GM12878 (cell line): ENCODE data around the gene BCO1. TPM values are rescaled to one million over a fixed set of nuclear protein-coding genes. Genes with fewer than 3 reads are reported as not detected.

Experiments used
- ATAC-seq: fragments of 200-7000 bp; cut with Tn5 transposase; 3 replicates; pipeline ENCODE4 v1.9.1; 2020; ENCODE audit warnings: mild to moderate bottlenecking, moderate library complexity
- BruUV-seq: library from RNA; stranded (reverse); fragments of 400-500 nt; replicated peaks from 2 replicates; lab custom pipeline; 2021; lab: Mats Ljungman, UMichigan
- CTCF ChIA-PET: fragments of 300-600 bp; sonication (Branson Sonifier 250); formaldehyde crosslinking; extraction: SDS; loops from one replicate; lab custom pipeline; 2021; ENCODE audit warnings: inconsistent platforms; lab: Yijun Ruan, JAX
- POLR2A ChIA-PET: fragments of 350-600 bp; formaldehyde crosslinking; extraction: SDS; loops from one replicate; lab custom pipeline; 2021; ENCODE audit warnings: inconsistent platforms; lab: Charles Lee
- RAD21 ChIA-PET: fragments of 300-600 bp; sonication (Branson Sonifier 250); formaldehyde crosslinking; loops from one replicate; lab custom pipeline; 2023; ENCODE audit warnings: antibody characterized with exemption; ENCODE audit not compliant: unreplicated experiment; lab: Charles Lee
- SMC1A ChIA-PET: fragments of 300-600 bp; sonication (Branson Sonifier 250); formaldehyde crosslinking; loops from one replicate; lab custom pipeline; 2023; ENCODE audit not compliant: unreplicated experiment, uncharacterized antibody; lab: Charles Lee
- DNase-seq: peaks from one replicate; pipeline ENCODE4 v3.0.0-alpha.2; 2011; ENCODE audit warnings: low read depth, low spot score
- FAIRE-seq: peaks from 3 replicates; lab custom pipeline; 2011; peaks lifted over from hg19 to GRCh38; lab: Jason Lieb, UNC
- H2AFZ ChIP-seq: 2 replicates; pipeline ENCODE4 v1.6.0; 2011; ENCODE audit warnings: low read depth, low read length, control low read depth; ENCODE audit not compliant: control insufficient read depth
- H3K27ac ChIP-seq: 2 replicates; pipeline ENCODE4 v1.5.1; 2011; ENCODE audit warnings: control low read depth; ENCODE audit not compliant: control insufficient read depth, insufficient read depth
- H3K27me3 ChIP-seq, 2 experiments: replicated peaks in 1 of 2; 2 replicates each; pipeline versions ENCODE4 v1.6.0 to v1.6.1; 2011; ENCODE audit warnings: low read length in 1 of 2; ENCODE audit not compliant: control insufficient read depth in 2 of 2, insufficient read depth in 2 of 2
- H3K36me3 ChIP-seq, 2 experiments: 2 replicates each; pipeline ENCODE4 v1.5.1; 2011; ENCODE audit warnings: low read length in 1 of 2; ENCODE audit not compliant: control insufficient read depth in 2 of 2, insufficient read depth in 2 of 2
- H3K4me1 ChIP-seq: 2 replicates; pipeline ENCODE4 v1.6.1; 2011; ENCODE audit warnings: mild to moderate bottlenecking, low read length, moderate library complexity, mixed read lengths; ENCODE audit not compliant: control insufficient read depth, insufficient read depth
- H3K4me2 ChIP-seq: 2 replicates; pipeline ENCODE4 v1.6.0; 2011; ENCODE audit warnings: control low read depth; ENCODE audit not compliant: control insufficient read depth, insufficient read depth
- H3K4me3 ChIP-seq: fragments of 200-600 bp; sonication (generic); 2 replicates; pipeline ENCODE4 v1.5.1; 2016
- H3K79me2 ChIP-seq: 2 replicates; pipeline ENCODE4 v1.6.0; 2011; ENCODE audit warnings: low read length; ENCODE audit not compliant: control insufficient read depth, insufficient read depth
- H3K9ac ChIP-seq: 2 replicates; pipeline ENCODE4 v1.8.0; 2011; ENCODE audit warnings: low read length, control low read depth, mixed read lengths; ENCODE audit not compliant: control insufficient read depth, insufficient read depth
- H3K9me3 ChIP-seq: replicated peaks from 3 replicates; pipeline ENCODE4 v1.5.1; 2011; ENCODE audit warnings: mild to moderate bottlenecking, low read length; ENCODE audit not compliant: control insufficient read depth, insufficient read depth
- H4K20me1 ChIP-seq: 2 replicates; pipeline ENCODE4 v1.6.0; 2011; ENCODE audit not compliant: control insufficient read depth, insufficient read depth
- CBFB ChIP-seq: IDR thresholded peaks from 2 replicates; pipeline ENCODE4 v1.6.1; 2016; ENCODE audit warnings: antibody characterized with exemption, low read depth
- FOXM1 ChIP-seq: IDR thresholded peaks from 2 replicates; pipeline ENCODE4 v1.6.1; 2012; ENCODE audit warnings: low read depth, mild to moderate bottlenecking, inconsistent platforms, low read length, moderate library complexity
- JUNB ChIP-seq: IDR thresholded peaks from 2 replicates; pipeline ENCODE4 v1.6.1; 2016; ENCODE audit warnings: antibody characterized with exemption, mild to moderate bottlenecking
- MYB ChIP-seq: fragments of 150-350 bp; IDR thresholded peaks from 2 replicates; pipeline ENCODE4 v1.6.1; 2014; ENCODE audit warnings: mild to moderate bottlenecking, low read depth, low read length, borderline replicate concordance
- PAX5 ChIP-seq: IDR thresholded peaks from 2 replicates; pipeline ENCODE4 v1.6.1; 2011; ENCODE audit warnings: low read depth, low read length, borderline replicate concordance
- POLR2A ChIP-seq: IDR thresholded peaks from 2 replicates; pipeline ENCODE4 v1.6.1; 2011; ENCODE audit warnings: low read depth, mild to moderate bottlenecking, low read length
- POLR2AphosphoS5 ChIP-seq: IDR thresholded peaks from 2 replicates; pipeline ENCODE4 v1.6.1; 2011; ENCODE audit warnings: mild to moderate bottlenecking, low read length, inconsistent platforms
- RB1 ChIP-seq: fragments of 450-650 bp; formaldehyde crosslinking; IDR thresholded peaks from 2 replicates; pipeline ENCODE4 v1.6.1; 2017; ENCODE audit warnings: mild to moderate bottlenecking, borderline replicate concordance
- RELA ChIP-seq: fragments of 450-650 bp; IDR thresholded peaks from 2 replicates; pipeline ENCODE4 v1.8.0; 2014; ENCODE audit warnings: borderline replicate concordance; ENCODE audit not compliant: partially characterized antibody
- SMAD1 ChIP-seq: fragments of 450-650 bp; IDR thresholded peaks from 2 replicates; pipeline ENCODE4 v1.6.1; 2018; ENCODE audit warnings: mild to moderate bottlenecking, low read depth; ENCODE audit not compliant: partially characterized antibody
- SP1 ChIP-seq: IDR thresholded peaks from one replicate; pipeline ENCODE4 v1.6.1; 2011; ENCODE audit warnings: low read depth, low read length
- ZNF217 ChIP-seq: fragments of 450-650 bp; IDR thresholded peaks from 2 replicates; pipeline ENCODE4 v1.6.1; 2017; ENCODE audit warnings: antibody characterized with exemption, mild to moderate bottlenecking
- whole genome bisulfite sequencing: methylation state at CpG from one replicate; pipeline ENCODE4 v1.1.6; 2016; ENCODE audit warnings: low lambda C conversion rate; ENCODE audit not compliant: insufficient replicate concordance, insufficient coverage; ENCODE audit errors: missing lambda C conversion rate; 5-methylcytosine and 5-hydroxymethylcytosine counted together
- in situ Hi-C: fragments of 300-500 bp; cut with MboI; formaldehyde crosslinking; loops from 9 replicates; pipeline ENCODE4 v1.14.3; 2018; ENCODE audit warnings: mixed read lengths
- intact Hi-C: fragments of 100-400 bp; cut with micrococcal nuclease; formaldehyde crosslinking; loops from one replicate; pipeline ENCODE4 v1.14.2; 2022; ENCODE audit not compliant: unreplicated experiment
- polyA plus RNA-seq, 11 experiments: library from polyadenylated mRNA; depleted of rRNA in 4 of 11; unstranded in 6 of 11; stranded (reverse) in 5 of 11; fragments of >200 nt; fragmentation: Nextera tagmentation in 4 of 11; fragmentation: Illumina TruSeq in 1 of 11; extraction: Ambion mirVana in 4 of 11; extraction: Trizol in 1 of 11; gene quantifications; 1 replicate in 1 of 11; 2 replicates in 10 of 11; pipeline versions ENCODE4 v1.2.1 to v1.2.3, GENCODE V29; 2011 to 2016; ENCODE audit warnings: inconsistent platforms in 2 of 11, missing spikeins in 2 of 11, low read depth in 1 of 11
- total RNA-seq, 4 experiments: library from RNA; depleted of rRNA in 3 of 4; stranded (reverse); fragments of >200 nt in 3 of 4; fragmentation: Illumina TruSeq in 1 of 4; extraction: Trizol in 1 of 4; gene quantifications; 2 replicates each; pipeline versions ENCODE4 v1.2.1 to v1.2.3, GENCODE V29; 2013 to 2021
- TF ChIP-seq, protein P1 (sequence below): fragments of 450-650 bp; IDR thresholded peaks from 2 replicates; pipeline ENCODE4 v1.6.1; 2016; ENCODE audit warnings: mild to moderate bottlenecking, moderate library complexity, borderline replicate concordance
- TF ChIP-seq, protein P2 (sequence below): fragments of 450-650 bp; formaldehyde crosslinking; IDR thresholded peaks from 2 replicates; pipeline ENCODE4 v1.4.0; 2022; ENCODE audit warnings: mild to moderate bottlenecking, moderate library complexity
- TF ChIP-seq, protein P3 (sequence below): IDR thresholded peaks from 2 replicates; pipeline ENCODE4 v1.6.1; 2011; ENCODE audit warnings: borderline replicate concordance, low read depth, mild to moderate bottlenecking, moderate library complexity, low read length; ENCODE audit not compliant: insufficient read depth, poor library complexity, severe bottlenecking

The BCO1 gene
- total and polyA plus RNA-seq, 10 of the 15 experiments (the other 5 are each of a cell fraction or from before 2014, with no cell fraction given) = 0.09 to 0.21 (median 0.14) TPM; not detected in 7

DNA sequence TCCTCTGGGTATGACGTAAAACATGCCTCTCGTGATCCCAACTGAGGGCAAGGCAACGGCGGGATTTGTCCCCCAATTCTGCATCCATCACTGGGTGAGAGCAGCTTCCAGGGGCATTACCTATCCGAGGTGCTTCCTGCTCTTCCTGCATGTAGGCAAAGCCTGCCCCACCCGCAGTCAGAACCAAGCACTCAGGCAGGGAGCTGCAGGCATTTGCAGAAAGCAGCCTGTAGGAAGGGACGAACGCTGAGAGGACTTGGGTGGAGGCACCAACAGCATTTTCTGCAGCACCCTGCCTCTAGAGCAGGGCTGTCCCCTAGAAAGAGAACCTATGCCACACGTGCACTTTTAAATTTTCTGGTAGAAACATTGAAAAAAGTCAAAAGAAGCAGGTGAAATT is 5.5 kb downstream of the BCO1 start:
- TF ChIP-seq POLR2A = no peak
- no peak for TF ChIP-seq MYB
- TF ChIP-seq SP1 = no peak
- no peak for TF ChIP-seq CBFB
- TF ChIP-seq POLR2AphosphoS5 = no peak
- TF ChIP-seq FOXM1 = no peak
- no peak for TF ChIP-seq PAX5
- no peak for TF ChIP-seq JUNB
- TF ChIP-seq SMAD1 = no peak
- TF ChIP-seq RELA = no peak
- TF ChIP-seq, protein P1, sequence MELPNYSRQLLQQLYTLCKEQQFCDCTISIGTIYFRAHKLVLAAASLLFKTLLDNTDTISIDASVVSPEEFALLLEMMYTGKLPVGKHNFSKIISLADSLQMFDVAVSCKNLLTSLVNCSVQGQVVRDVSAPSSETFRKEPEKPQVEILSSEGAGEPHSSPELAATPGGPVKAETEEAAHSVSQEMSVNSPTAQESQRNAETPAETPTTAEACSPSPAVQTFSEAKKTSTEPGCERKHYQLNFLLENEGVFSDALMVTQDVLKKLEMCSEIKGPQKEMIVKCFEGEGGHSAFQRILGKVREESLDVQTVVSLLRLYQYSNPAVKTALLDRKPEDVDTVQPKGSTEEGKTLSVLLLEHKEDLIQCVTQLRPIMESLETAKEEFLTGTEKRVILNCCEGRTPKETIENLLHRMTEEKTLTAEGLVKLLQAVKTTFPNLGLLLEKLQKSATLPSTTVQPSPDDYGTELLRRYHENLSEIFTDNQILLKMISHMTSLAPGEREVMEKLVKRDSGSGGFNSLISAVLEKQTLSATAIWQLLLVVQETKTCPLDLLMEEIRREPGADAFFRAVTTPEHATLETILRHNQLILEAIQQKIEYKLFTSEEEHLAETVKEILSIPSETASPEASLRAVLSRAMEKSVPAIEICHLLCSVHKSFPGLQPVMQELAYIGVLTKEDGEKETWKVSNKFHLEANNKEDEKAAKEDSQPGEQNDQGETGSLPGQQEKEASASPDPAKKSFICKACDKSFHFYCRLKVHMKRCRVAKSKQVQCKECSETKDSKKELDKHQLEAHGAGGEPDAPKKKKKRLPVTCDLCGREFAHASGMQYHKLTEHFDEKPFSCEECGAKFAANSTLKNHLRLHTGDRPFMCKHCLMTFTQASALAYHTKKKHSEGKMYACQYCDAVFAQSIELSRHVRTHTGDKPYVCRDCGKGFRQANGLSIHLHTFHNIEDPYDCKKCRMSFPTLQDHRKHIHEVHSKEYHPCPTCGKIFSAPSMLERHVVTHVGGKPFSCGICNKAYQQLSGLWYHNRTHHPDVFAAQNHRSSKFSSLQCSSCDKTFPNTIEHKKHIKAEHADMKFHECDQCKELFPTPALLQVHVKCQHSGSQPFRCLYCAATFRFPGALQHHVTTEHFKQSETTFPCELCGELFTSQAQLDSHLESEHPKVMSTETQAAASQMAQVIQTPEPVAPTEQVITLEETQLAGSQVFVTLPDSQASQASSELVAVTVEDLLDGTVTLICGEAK = no peak
- TF ChIP-seq, protein P2, sequence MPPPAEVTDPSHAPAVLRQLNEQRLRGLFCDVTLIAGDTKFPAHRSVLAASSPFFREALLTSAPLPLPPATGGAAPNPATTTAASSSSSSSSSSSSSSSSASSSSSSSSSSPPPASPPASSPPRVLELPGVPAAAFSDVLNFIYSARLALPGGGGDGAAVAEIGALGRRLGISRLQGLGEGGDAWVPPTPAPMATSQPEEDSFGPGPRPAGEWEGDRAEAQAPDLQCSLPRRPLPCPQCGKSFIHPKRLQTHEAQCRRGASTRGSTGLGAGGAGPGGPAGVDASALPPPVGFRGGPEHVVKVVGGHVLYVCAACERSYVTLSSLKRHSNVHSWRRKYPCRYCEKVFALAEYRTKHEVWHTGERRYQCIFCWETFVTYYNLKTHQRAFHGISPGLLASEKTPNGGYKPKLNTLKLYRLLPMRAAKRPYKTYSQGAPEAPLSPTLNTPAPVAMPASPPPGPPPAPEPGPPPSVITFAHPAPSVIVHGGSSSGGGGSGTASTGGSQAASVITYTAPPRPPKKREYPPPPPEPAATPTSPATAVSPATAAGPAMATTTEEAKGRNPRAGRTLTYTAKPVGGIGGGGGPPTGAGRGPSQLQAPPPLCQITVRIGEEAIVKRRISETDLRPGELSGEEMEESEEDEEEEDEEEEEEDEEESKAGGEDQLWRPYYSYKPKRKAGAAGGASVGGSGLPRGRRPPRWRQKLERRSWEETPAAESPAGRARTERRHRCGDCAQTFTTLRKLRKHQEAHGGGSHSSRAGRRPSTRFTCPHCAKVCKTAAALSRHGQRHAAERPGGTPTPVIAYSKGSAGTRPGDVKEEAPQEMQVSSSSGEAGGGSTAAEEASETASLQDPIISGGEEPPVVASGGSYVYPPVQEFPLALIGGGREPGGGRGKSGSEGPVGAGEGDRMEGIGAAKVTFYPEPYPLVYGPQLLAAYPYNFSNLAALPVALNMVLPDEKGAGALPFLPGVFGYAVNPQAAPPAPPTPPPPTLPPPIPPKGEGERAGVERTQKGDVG (CRISPR knock-in tag) = no peak
- no peak for TF ChIP-seq RB1
- no peak for TF ChIP-seq ZNF217
- TF ChIP-seq, protein P3, sequence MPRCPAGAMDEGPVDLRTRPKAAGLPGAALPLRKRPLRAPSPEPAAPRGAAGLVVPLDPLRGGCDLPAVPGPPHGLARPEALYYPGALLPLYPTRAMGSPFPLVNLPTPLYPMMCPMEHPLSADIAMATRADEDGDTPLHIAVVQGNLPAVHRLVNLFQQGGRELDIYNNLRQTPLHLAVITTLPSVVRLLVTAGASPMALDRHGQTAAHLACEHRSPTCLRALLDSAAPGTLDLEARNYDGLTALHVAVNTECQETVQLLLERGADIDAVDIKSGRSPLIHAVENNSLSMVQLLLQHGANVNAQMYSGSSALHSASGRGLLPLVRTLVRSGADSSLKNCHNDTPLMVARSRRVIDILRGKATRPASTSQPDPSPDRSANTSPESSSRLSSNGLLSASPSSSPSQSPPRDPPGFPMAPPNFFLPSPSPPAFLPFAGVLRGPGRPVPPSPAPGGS = no peak
- Histone ChIP-seq H3K9ac (no peak overlapping the region), H3K27ac (no peak overlapping the region), H3K36me3 (no peaks in the 10 kb centered on the region), H4K20me1 (no peaks in the 10 kb centered on the region), H3K79me2 (no peaks in the 10 kb centered on the region), H3K4me1 (no peaks in the 10 kb centered on the region), H3K4me3 (no peak overlapping the region), H2AFZ (no peak overlapping the region), H3K9me3 (no peaks in the 10 kb centered on the region), H3K4me2 (no peak overlapping the region), H3K27me3 (no peaks in the 10 kb centered on the region; a peak in 1 of 4 replicates)
- ChIA-PET SMC1A (no interaction called here), CTCF (no interaction called here), RAD21 (no interaction called here), POLR2A (no interaction called here)
- FAIRE-seq = no peak
- no peak for ATAC-seq
- 36% methylated on average over 9 of the region's 9 CpGs for WGBS
- no peak for DNase-seq
- intact Hi-C loops = no loop called here
- BruUV-seq = no TSS peak
- in situ Hi-C loops = no loop called here
